Memory B cell (primary cell): ENCODE results near the gene SLC9A3.

Source experiments
- ATAC-seq: fragments of 150-1000 bp; cut with Tn5 transposase; 2 replicates; pipeline ENCODE4 v1.10.0; 2021; ENCODE audit warnings: low read depth, mild to moderate bottlenecking, moderate library complexity
- DNase-seq, 2 donors: peaks; one replicate each; pipeline ENCODE4 v3.0.0; 2022; ENCODE audit warnings: low spot score in 2 of 2
- H3K27ac Mint-ChIP-seq: one replicate; pipeline ENCODE4 v1.8.0; 2022; ENCODE audit warnings: mild to moderate bottlenecking, moderate library complexity, mixed read lengths
- H3K27me3 Mint-ChIP-seq: one replicate; pipeline ENCODE4 v1.8.0; 2022; ENCODE audit warnings: mixed read lengths
- H3K36me3 Mint-ChIP-seq: one replicate; pipeline ENCODE4 v1.8.0; 2022; ENCODE audit warnings: mild to moderate bottlenecking, mixed read lengths
- H3K4me1 Mint-ChIP-seq: one replicate; pipeline ENCODE4 v1.8.0; 2022; ENCODE audit warnings: mixed read lengths
- H3K4me3 Mint-ChIP-seq: one replicate; pipeline ENCODE4 v1.8.0; 2022; ENCODE audit warnings: mild to moderate bottlenecking, moderate library complexity, mixed read lengths
- H3K9me3 Mint-ChIP-seq: one replicate; pipeline ENCODE4 v1.8.0; 2022; ENCODE audit warnings: mixed read lengths

SLC9A3 gene

DNA sequence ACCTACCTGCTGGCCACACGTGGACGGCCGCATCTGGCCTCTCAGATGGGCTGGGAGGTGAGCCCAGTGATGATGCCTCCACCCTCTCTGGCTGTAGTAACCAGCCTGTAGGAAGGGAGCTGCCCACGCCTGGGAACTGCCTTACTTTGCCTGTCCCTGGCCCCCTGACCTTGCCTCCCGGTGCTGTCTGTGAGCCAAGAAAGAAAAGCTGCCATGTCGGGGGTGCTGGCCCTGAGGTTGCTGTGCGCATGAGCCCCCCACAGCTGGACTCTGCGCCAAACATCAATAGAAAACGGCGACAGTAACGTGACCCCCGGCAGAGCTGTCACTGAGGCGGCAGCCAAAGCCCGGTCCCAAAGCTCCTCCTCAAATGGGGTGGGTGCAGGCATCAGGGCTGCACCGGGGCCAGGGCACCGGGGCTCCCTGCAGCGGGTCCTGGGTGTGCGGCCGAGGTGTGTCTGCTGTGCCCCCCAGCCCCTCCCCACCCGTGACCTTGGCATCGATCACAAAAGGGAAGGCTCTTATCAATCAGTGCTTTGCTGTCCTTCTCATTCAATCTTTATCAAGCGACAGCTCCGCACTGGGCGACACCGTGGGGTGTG, 15.3 kb upstream of the SLC9A3 start:
- no peak overlapping the region for H3K4me3 Mint-ChIP-seq
- H3K4me1 Mint-ChIP-seq: peaks cover 18% of the 10 kb centered on the region
- H3K27me3 Mint-ChIP-seq: peaks cover 31% of the 10 kb centered on the region
- ATAC-seq (no peak), DNase-seq (no peak)
- H3K36me3 Mint-ChIP-seq: peaks cover 6% of the 10 kb centered on the region
- no peak overlapping the region for H3K27ac Mint-ChIP-seq
- H3K9me3 Mint-ChIP-seq: peaks cover 4% of the 10 kb centered on the region

DNA sequence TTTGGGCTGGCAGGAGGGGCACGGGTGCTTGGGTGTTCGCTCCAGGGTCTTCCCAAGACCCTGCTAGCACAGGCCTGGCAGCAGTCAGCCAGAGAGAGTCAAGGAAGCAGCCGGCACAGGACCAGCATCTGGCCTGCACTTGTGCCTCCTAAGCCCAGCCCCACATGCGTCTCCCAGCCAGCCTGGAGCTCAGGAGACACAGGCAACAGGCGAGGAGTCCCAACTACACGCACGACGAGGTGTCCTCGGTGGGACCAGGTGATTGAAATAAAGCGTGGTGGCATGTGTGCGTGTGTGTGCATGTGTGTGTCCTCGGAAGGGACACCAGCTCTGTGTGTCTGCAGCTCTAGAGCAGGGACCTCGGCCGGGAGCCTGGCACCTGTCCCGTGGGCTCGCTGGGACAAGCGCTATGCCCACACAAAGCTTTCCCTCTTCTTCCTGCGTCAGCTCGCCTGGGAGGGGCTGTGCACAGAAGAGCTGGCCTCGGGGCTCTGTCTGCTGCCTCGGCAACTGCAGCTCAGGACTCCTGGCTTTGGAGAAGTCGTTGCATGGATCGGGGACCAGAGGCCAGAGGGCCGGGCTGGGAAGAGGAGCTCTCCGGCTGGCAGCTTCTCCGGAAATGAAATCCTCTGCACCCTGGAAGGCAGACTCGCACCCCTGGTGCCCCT, 14.7 kb upstream of the SLC9A3 start:
- Mint-ChIP-seq H3K27me3 (peaks cover 32% of the 10 kb centered on the region), H3K36me3 (peaks cover 6% of the 10 kb centered on the region), H3K4me3 (no peak overlapping the region)

DNA sequence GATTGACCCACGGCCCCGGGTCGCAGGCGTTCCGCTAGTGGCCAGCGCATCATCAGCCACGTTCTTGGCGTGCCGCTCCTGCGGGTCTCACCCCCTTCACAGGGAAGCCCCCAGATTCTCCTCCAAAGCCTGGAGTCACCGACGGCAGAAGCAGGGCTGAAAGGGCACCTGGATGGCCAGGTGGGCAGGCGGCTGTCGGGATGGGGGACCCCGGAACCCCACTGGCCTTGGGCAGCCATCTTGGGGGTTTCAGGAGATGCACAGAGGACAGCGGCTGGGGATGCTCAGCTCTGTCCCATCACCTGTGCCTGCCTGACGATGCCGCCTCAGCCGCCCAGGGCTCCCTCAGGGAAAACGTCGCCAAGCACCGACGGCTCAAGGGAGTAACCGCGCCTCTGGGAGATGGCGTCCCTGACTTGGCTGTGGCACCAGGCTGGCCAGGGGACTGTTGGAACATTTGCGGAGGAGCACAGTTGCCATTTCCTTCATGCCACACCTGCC, 14.1 kb upstream of the SLC9A3 start:
- Mint-ChIP-seq H3K27me3 (peaks cover 32% of the 10 kb centered on the region), H3K36me3 (peaks cover 6% of the 10 kb centered on the region), H3K4me3 (no peak overlapping the region), H3K27ac (no peak overlapping the region), H3K9me3 (peaks cover 4% of the 10 kb centered on the region), H3K4me1 (peaks cover 11% of the 10 kb centered on the region)
- ATAC-seq: no peak
- DNase-seq: no peak

More for the DNA sequence above, 14.7 kb upstream of the SLC9A3 start:
- peaks cover 4% of the 10 kb centered on the region for H3K9me3 Mint-ChIP-seq
- DNase-seq (no peak), ATAC-seq (no peak)
- no peak overlapping the region for H3K27ac Mint-ChIP-seq
- peaks cover 15% of the 10 kb centered on the region for H3K4me1 Mint-ChIP-seq

DNA sequence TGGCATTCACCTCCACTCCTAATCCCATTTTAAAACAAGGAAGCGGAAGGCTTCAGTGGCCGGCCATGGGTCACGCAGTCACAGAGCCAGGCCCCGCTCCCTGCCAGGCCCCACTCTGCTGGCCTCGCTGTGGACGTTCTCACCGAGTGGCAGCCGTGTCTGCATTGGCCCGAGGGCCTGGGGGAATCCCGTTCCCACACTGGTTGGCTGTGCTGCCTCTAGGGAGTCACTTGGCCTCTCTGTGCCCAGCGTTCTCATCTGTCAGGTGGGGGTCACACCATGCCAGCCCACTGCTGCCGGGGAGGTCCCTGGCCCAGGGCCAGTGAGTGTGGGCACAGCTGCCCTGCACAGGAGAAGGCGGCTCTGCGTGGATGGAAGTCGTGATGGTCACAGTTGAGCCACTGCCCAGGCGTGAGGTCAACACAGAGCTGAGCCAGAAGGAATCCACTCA, 13.4 kb upstream of the SLC9A3 start:
- Mint-ChIP-seq H3K9me3 (peaks cover 4% of the 10 kb centered on the region), H3K4me1 (peaks cover 6% of the 10 kb centered on the region), H3K4me3 (no peak overlapping the region), H3K27me3 (peaks cover 34% of the 10 kb centered on the region), H3K27ac (no peak overlapping the region), H3K36me3 (peaks cover 4% of the 10 kb centered on the region)
- DNase-seq (no peak), ATAC-seq (no peak)

DNA sequence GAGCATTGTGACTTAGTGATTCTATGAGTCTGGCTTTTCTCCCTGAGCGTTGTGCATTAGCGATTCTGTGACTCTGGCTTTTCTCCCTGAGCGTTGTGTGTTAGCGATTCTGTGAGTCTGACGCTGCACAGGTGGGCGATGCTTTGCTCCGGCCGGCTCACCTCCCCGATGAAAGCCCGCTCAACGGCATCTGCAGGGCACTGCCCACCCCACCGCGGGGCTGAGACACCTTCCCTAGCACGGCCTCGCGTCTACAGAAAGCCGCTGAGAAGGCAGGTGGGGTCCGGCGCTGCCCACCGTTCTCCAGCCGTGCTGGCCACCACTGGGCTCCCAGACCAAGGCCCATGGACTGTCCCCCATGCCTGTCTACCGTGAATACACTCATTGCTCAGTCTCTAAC, 12.8 kb upstream of the SLC9A3 start:
- H3K4me1 Mint-ChIP-seq: peaks cover 5% of the 10 kb centered on the region
- peaks cover 4% of the 10 kb centered on the region for H3K9me3 Mint-ChIP-seq
- no peak overlapping the region for H3K4me3 Mint-ChIP-seq
- peaks cover 32% of the 10 kb centered on the region for H3K27me3 Mint-ChIP-seq
- H3K27ac Mint-ChIP-seq: no peak overlapping the region
- DNase-seq (no peak), ATAC-seq (no peak)
- H3K36me3 Mint-ChIP-seq: peaks cover 3% of the 10 kb centered on the region

DNA sequence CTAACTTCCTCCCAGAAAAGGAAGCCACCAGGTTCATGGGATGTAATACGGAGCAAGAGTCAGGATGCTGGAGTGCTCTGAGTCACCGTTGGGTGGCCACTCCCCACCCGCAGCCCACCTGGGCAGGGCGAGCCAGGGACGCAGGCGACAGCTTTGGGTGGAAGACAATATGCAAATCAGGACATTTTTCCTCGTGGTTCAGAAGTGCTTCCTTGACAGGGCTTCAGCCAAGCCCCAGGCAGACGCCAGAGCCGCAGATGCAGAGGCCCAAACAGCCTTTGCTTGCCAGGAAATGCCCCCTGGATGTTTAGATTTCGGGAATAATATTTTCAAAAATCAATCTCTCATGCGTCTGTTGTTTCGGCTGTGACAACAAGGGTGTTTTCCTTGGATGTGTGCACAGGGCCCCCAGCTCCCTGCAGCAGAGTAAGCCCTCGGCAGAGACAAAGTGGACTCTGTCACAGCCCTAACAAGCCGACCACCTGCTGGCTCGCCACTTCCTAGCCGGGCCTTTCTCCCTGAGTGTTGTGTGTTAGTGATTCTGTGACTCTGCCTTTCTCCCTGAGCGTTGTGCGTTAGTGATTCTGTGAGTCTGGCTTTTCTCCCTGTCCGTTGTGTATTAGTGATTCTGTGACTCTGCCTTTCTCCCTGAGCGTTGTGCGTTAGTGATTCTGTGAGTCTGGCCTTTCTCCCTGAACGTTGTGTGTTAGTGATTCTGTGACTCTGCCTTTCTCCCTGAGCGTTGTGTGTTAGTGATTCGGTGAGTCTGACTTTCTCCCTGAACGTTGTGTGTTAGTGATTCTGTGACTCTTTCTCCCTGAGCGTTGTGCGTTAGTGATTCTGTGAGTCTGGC, 11.8 kb upstream of the SLC9A3 start:
- no peak for ATAC-seq
- Mint-ChIP-seq H3K4me1 (peaks cover 9% of the 10 kb centered on the region), H3K27ac (no peak overlapping the region), H3K36me3 (peaks cover 3% of the 10 kb centered on the region), H3K9me3 (peaks cover 4% of the 10 kb centered on the region), H3K27me3 (peaks cover 32% of the 10 kb centered on the region), H3K4me3 (no peak overlapping the region)
- DNase-seq: no peak

DNA sequence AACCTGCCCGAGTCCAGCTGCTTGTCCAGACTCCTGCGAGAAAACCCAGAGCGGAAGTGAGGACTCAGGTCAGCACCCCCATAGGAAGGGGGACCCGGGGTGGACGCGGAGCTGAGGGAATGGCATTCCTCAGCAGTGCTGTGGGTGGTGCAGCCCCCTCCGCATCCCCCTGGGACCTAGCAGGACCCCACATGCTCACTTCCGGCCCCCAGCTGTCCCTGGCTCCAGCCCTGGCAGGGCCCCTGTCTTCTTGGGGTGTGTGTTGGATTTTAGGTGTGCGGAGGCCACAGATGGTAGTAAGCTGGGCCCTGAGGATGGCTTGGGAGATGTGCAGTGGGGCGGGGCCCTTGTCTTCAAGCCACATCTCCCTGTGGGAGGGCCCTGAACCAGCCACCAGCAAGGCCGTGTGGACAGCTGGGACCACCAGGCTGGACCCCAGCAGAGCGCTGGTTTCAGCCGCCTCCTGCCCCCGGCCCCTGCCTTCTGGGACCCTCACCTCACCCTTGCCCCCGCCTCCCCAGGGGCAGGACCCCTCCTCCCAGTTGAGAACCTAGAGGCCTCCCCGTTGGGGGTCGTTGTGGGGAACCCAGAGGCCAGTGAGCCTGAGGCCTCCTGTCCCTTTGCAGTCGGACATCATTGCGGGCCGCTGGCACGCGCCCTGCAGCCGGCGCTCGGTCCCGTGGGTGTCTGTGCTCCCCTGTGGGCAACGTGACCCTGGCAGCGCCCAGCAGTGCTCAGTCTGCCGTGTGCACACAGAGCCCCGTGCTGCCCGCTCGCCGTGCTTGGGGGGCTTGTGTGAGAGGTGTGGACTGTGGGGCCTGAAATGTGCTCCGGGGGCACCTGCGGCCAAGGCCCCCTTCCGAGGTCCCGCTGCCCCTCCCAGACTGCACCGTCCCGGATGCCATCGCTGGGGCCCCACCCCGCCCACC, 10.8 kb upstream of the SLC9A3 start:
- no peak for ATAC-seq
- H3K36me3 Mint-ChIP-seq: peaks cover 3% of the 10 kb centered on the region
- DNase-seq: no peak
- peaks cover 28% of the 10 kb centered on the region for H3K27me3 Mint-ChIP-seq
- H3K4me3 Mint-ChIP-seq: no peak overlapping the region
- peaks cover 17% of the 10 kb centered on the region for H3K4me1 Mint-ChIP-seq
- peaks cover 7% of the 10 kb centered on the region for H3K9me3 Mint-ChIP-seq
- H3K27ac Mint-ChIP-seq: no peak overlapping the region

DNA sequence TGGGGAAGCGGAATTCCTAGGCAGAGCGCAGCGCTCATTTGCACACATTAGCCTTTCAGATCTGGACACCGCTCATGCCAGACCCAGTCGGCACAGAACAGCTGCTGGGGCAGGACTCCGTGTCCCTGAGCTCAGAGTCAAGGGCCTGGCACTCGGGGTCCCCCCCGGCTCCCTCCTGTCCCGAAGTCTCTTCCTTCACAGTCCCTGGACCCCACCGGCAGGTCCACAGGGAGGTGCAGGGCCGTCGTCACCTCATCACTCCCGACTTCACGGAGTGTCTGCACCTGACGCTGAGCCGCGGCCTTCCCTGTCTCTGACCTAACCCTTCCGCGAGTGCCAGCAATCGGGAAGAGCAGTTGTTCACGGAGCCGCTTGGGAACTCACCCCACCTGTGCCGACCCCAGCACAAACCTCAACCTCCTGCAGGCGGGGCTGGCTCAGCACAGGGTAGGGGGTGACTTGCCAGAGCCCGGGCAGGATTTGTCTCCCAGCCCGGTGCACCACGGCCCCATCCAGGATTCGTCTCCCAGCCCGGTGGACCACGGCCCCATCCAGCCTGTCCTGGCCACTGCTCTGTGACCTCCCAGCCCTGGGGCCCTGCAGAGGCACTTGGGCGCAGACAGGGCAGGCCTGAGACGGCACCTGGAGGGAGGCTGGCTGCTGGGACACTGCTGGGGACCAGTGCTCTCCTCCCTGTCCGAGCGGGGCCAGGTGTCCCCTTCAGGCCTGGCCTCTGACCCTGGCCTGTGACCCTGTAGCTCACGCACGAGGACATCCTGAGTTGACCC, 9.9 kb upstream of the SLC9A3 start:
- no peak for ATAC-seq
- Mint-ChIP-seq H3K9me3 (peaks cover 12% of the 10 kb centered on the region), H3K27me3 (peaks cover 31% of the 10 kb centered on the region), H3K27ac (no peak overlapping the region), H3K4me3 (no peak overlapping the region), H3K36me3 (peaks cover 6% of the 10 kb centered on the region), H3K4me1 (peaks cover 23% of the 10 kb centered on the region)
- DNase-seq: no peak

DNA sequence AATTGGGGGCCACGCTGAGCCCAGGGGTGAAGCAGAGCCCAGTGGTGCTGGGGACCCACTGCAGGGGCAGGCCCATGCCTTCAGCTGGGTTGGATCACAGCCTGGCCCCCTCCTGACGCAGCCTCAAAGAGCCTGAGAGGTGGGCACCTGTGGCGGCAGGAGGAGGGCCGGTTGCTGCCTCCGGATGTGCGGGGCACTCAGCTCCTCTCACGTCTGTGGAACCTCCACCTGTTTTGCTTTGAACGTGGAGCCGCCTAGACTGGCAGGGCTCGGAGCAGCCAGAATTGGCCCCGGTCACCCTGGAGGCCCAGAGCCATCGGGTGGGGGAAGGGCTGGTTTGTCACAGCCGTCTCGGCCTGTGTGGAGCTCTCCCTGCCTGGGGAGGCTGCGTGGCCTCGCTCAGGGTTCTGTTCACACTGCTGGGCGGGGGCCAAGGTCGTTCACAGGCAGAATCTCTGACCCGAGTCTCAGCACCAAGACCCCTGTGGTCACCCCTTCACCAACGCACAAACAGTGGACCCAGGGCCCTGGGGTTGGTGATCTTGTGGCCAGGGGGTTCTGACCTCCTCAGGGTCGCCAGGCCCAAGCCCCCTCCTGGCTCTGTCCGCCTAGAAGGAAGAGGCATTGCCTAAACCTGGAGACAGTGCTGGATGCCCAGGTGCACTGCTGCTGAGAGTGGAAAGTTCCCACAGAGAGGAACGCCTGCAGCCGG, 9.2 kb upstream of the SLC9A3 start:
- no peak overlapping the region for H3K4me3 Mint-ChIP-seq
- peaks cover 6% of the 10 kb centered on the region for H3K36me3 Mint-ChIP-seq
- peaks cover 27% of the 10 kb centered on the region for H3K27me3 Mint-ChIP-seq

DNA sequence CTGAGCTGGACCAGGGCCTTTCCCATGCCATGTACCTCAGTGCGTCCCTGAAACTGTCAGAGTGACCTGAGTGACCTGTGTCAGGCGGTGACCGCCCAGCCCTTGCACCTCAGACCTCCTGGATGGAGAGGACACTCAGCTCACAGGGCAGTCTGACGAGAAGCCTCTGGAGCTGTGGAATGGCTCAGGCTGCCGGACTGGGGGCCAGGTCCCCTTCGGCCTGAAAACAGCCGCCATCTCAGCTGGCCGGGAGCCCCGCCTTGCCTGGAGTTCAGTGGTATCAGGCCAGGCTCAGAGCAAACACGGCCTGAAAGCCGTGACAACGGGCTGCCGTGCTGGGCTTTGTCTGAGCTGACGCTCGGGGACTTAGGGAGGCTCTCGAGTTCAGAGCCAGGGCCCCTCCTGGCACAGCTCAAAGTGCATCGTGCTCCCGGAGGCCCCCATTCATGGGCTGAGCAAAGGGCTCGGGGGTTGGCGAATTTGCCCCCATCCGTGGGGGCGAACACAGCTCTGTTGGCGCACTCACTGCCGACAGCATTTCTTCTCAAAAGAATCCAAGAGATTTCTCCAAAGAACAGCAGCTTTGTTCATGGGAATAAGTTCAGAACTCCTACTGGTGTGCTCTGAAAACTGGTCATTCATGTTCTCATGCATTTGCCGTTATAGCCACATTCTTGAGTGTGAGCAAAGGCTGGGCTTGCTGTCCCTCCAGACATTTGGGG, 8.4 kb upstream of the SLC9A3 start:
- peaks cover 23% of the 10 kb centered on the region for H3K27me3 Mint-ChIP-seq
- ATAC-seq (no peak), DNase-seq (no peak)
- H3K4me1 Mint-ChIP-seq: peaks cover 26% of the 10 kb centered on the region
- peaks cover 6% of the 10 kb centered on the region for H3K36me3 Mint-ChIP-seq
- no peak overlapping the region for H3K27ac Mint-ChIP-seq
- no peak overlapping the region for H3K4me3 Mint-ChIP-seq
- H3K9me3 Mint-ChIP-seq: peaks cover 12% of the 10 kb centered on the region

More for the DNA sequence above, 9.2 kb upstream of the SLC9A3 start:
- Mint-ChIP-seq H3K27ac (no peak overlapping the region), H3K9me3 (peaks cover 12% of the 10 kb centered on the region), H3K4me1 (peaks cover 26% of the 10 kb centered on the region)
- no peak for DNase-seq
- no peak for ATAC-seq

DNA sequence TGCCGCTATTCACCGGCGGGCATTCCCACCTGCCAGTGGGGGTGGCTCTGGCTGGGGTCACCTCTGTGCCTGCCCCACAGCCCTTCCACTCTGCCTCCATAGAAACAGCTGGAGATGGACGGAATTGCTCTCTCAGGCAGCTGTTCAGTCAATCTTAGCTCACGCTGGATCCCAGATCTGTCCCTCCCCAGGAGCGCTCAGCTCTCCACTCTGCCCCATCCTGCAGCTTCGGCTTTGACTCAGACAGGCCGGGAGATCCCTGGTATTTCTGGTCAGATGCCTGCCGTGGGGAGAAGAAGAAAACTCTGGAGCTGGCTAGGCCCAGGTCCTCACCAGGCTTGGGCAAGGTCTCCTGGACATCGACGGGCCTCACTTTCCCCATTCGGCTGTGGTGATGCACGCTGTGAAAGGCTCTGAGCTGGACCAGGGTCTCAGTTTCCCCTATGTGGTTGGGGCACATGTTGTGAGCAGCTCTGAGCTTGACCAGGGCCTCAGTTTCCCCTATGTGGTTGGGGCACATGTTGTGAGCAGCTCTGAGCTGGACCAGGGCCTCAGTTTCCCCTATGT, 7.6 kb upstream of the SLC9A3 start:
- Mint-ChIP-seq H3K4me1 (peaks cover 28% of the 10 kb centered on the region), H3K36me3 (peaks cover 6% of the 10 kb centered on the region), H3K4me3 (no peak overlapping the region), H3K9me3 (peaks cover 12% of the 10 kb centered on the region), H3K27me3 (peaks cover 21% of the 10 kb centered on the region), H3K27ac (no peak overlapping the region)
- DNase-seq: no peak
- no peak for ATAC-seq
